Vagina (tissue), 2 donors: ENCODE results near the gene LYSMD2.

Experiments used
- CTCF ChIP-seq, 3 experiments: fragments of 450-650 bp in 2 of 3; fragments of 200-600 bp in 1 of 3; sonication (generic) in 1 of 3; IDR thresholded peaks; one replicate each; pipeline ENCODE4 v1.5.1; 2017 to 2019; ENCODE audit warnings: antibody characterized with exemption in 3 of 3, mild to moderate bottlenecking in 2 of 3, moderate library complexity in 2 of 3
- POLR2A ChIP-seq, 2 donors: fragments of 450-650 bp; IDR thresholded peaks; one replicate each; pipeline ENCODE4 v1.6.1; 2017; ENCODE audit warnings: antibody characterized with exemption in 2 of 2, mild to moderate bottlenecking in 2 of 2, moderate library complexity in 2 of 2
- POLR2AphosphoS5 ChIP-seq, 2 donors: sonication (generic); formaldehyde crosslinking; IDR thresholded peaks; one replicate each; pipeline ENCODE4 v1.9.0; 2017; ENCODE audit warnings: antibody characterized with exemption in 2 of 2, mild to moderate bottlenecking in 2 of 2, low read depth in 1 of 2; ENCODE audit not compliant: insufficient read depth in 1 of 2

GRCh38 chr15:51727141-51727897 is 10.1 kb downstream of the LYSMD2 start:
- TF ChIP-seq CTCF (IDR thresholded peaks at IDR 0.05) (no peak), POLR2A (IDR thresholded peaks at IDR 0.05) (no peak), POLR2AphosphoS5 (IDR thresholded peaks at IDR 0.05; ENCODE audit: insufficient read depth in 1 of 2, low read depth in 1 of 2) (no peak)
